ENCODE results near the gene MYB. TPM values are rescaled to one million over a fixed set of nuclear protein-coding genes. Genes with fewer than 3 reads are reported as not detected.

MYB gene
- total and polyA plus RNA-seq, 2 of the 8 experiments (the other 6 are each of a cell fraction or from before 2014, with no cell fraction given): 4.0 to 7.6 TPM

GRCh38 chr6:135163440-135163738 lies 17.7 kb upstream of the MYB start:
- no peaks in the 10 kb centered on the region for H3K79me2 ChIP-seq (ENCODE audit: control insufficient read depth in 1 of 2, insufficient read depth in 2 of 2, low read length in 2 of 2)
- no peak overlapping the region for H2BK12ac ChIP-seq (ENCODE audit: low read depth, low read length)
- no peak overlapping the region for H3K23ac ChIP-seq (ENCODE audit: insufficient read length)
- no peaks in the 10 kb centered on the region for H3K27me3 ChIP-seq (replicated peaks in 1 of 4; ENCODE audit: control insufficient read depth in 3 of 4, extremely low read depth in 1 of 4, insufficient read depth in 3 of 4, low read length in 3 of 4)
- no peak overlapping the region for H3K18ac ChIP-seq (ENCODE audit: extremely low read depth, low read length)
- no peak overlapping the region for H2AFZ ChIP-seq (ENCODE audit: low read length)
- no peak overlapping the region for H2AK5ac ChIP-seq (ENCODE audit: low read depth, low read length)
- 95% methylated on average over 3 of the region's 3 CpGs; no CpG with 5 or more reads in 1 of the 2 experiments for WGBS, 2 experiments (ENCODE audit: extremely low coverage in 1 of 2, insufficient coverage in 1 of 2, insufficient read length in 1 of 2, insufficient replicate concordance in 2 of 2, low coverage in 1 of 2, low lambda C conversion rate in 2 of 2, missing lambda C conversion rate in 1 of 2)
- H3K14ac ChIP-seq (ENCODE audit: insufficient read length): no peak overlapping the region
- ChIA-PET POLR2A (ENCODE audit: partially characterized antibody) (no interaction called here), CTCF (ENCODE audit: partially characterized antibody) (interaction anchor here (0.7 to 5.6 kb wide), 9 partner anchors 15 to 1082 kb away, joined by 3 to 38 read pairs (median 8); no protein-coding TSS in a partner anchor)
- no peak overlapping the region for H3K4ac ChIP-seq (replicated peaks; ENCODE audit: insufficient read length, low read depth, low read length)
- 0 out of 7 replicates have a peak, but pooled peaks cover 0 to 2% (median 0%) of the 10 kb centered on the region in 4 experiments for H3K4me1 ChIP-seq (replicated peaks in 1 of 4; ENCODE audit: control insufficient read depth in 3 of 4, insufficient read depth in 4 of 4, low read length in 3 of 4)
- H3K9me3 ChIP-seq (ENCODE audit: insufficient read depth in 2 of 2, low read depth in 1 of 2, low read length in 1 of 2): no peaks in the 10 kb centered on the region
- H3K56ac ChIP-seq (replicated peaks; ENCODE audit: insufficient read length, low read depth, low read length): no peak overlapping the region
- no peak overlapping the region for H3K9ac ChIP-seq (replicated peaks in 1 of 4; ENCODE audit: extremely low read depth in 1 of 4, low read depth in 3 of 4, low read length in 3 of 4)
- DNase-seq (ENCODE audit: low read depth in 1 of 2, low spot score in 2 of 2) (no peak), FAIRE-seq (no peak)
- no peak overlapping the region for H4K5ac ChIP-seq (ENCODE audit: insufficient read length, low read depth, low read length)
- no peak overlapping the region for H2BK15ac ChIP-seq (ENCODE audit: low read length)
- no peak overlapping the region for H2BK5ac ChIP-seq (ENCODE audit: low read depth, low read length)
- H3K79me1 ChIP-seq (ENCODE audit: low read depth, low read length): no peaks in the 10 kb centered on the region
- no peaks in the 10 kb centered on the region for H3K36me3 ChIP-seq (ENCODE audit: control insufficient read depth in 2 of 4, insufficient read depth in 4 of 4, low read length in 3 of 4)
- H4K8ac ChIP-seq (ENCODE audit: extremely low read depth, insufficient read depth, low read length): no peak overlapping the region
- H2BK120ac ChIP-seq (replicated peaks; ENCODE audit: low read depth, low read length): no peak overlapping the region
- no peak overlapping the region for H4K91ac ChIP-seq (replicated peaks; ENCODE audit: insufficient read length, low read length)
- H4K20me1 ChIP-seq (replicated peaks in 1 of 2; ENCODE audit: control insufficient read depth in 1 of 2, insufficient read depth in 2 of 2, low read length in 2 of 2): no peaks in the 10 kb centered on the region
- no peak overlapping the region for H3K27ac ChIP-seq (ENCODE audit: low read depth, low read length)
- no peak overlapping the region for H2BK20ac ChIP-seq (ENCODE audit: low read length)
- H3K4me3 ChIP-seq (ENCODE audit: extremely low read depth in 1 of 4, insufficient read depth in 2 of 4, low read depth in 3 of 4, low read length in 4 of 4): no peak overlapping the region
- H3K4me2 ChIP-seq (ENCODE audit: insufficient read depth in 1 of 2, low read depth in 2 of 2, low read length in 2 of 2): no peak overlapping the region
- no peaks in the 10 kb centered on the region for H3K23me2 ChIP-seq (ENCODE audit: low read depth, low read length)
- TF ChIP-seq POLR2AphosphoS5 (IDR thresholded peaks at IDR 0.05; ENCODE audit: low read depth, low read length): no peak
- no peak for TF ChIP-seq EZH2 (IDR thresholded peaks at IDR 0.05; ENCODE audit: low read depth, low read length, severe bottlenecking)
- no peak for TF ChIP-seq USF2 (IDR thresholded peaks at IDR 0.05; ENCODE audit: low read length)
- no peak for TF ChIP-seq BCL11A (IDR thresholded peaks at IDR 0.05; ENCODE audit: low read depth in 2 of 2, low read length in 2 of 2)
- TF ChIP-seq TAF1 (IDR thresholded peaks at IDR 0.05; ENCODE audit: low read depth, low read length): no peak
- TF ChIP-seq EP300 (IDR thresholded peaks at IDR 0.05; ENCODE audit: borderline replicate concordance in 1 of 2, low read depth in 2 of 2, low read length in 2 of 2): no peak
- no peak for TF ChIP-seq CTBP2 (IDR thresholded peaks at IDR 0.05; ENCODE audit: borderline replicate concordance, insufficient read depth, insufficient read length, low read length)
- TF ChIP-seq SIN3A (conservative IDR thresholded peaks at IDR 0.05 in 1 of 2, IDR thresholded peaks at IDR 0.05 in 1 of 2; ENCODE audit: low read depth in 1 of 2, low read length in 2 of 2): no peak
- no peak for TF ChIP-seq ZNF274 (IDR thresholded peaks at IDR 0.05; ENCODE audit: borderline replicate concordance, extremely low read depth, low read length)
- no peak for TF ChIP-seq TEAD4 (IDR thresholded peaks at IDR 0.05; ENCODE audit: low read depth, low read length)
- TF ChIP-seq PHF8 (conservative IDR thresholded peaks at IDR 0.05; ENCODE audit: low read depth, low read length): no peak
- no peak for TF ChIP-seq MAX (IDR thresholded peaks at IDR 0.05)
- TF ChIP-seq BACH1 (IDR thresholded peaks at IDR 0.05; ENCODE audit: low read length): no peak

Data from H1 (cell line).